Smooth muscle cell (in vitro differentiated cells): ENCODE results near the gene COX14. TPM values are rescaled to one million over a fixed set of nuclear protein-coding genes. Genes with fewer than 3 reads are reported as not detected.
A peak's percentile ranks its signal among the peaks of the same experiment; 100 is the strongest.
"Not testable (repeated sequence)": the region's sequence is repeated elsewhere in the genome, so short reads cannot be mapped to it uniquely, and the experiment has no call there.

ENCODE experiments used
- DNase-seq: peaks from one replicate; lab custom pipeline; 2025; ENCODE audit not compliant: unreplicated experiment; lab: John Stamatoyannopoulos, UW
- H2AFZ ChIP-seq: fragments of 200-600 bp; sonication (generic); 2 replicates; pipeline ENCODE4 v1.6.0; 2016; ENCODE audit warnings: antibody characterized with exemption, low read depth, mild to moderate bottlenecking
- H3F3A ChIP-seq: fragments of 200-600 bp; sonication (generic); 2 replicates; pipeline ENCODE4 v1.6.0; 2017; ENCODE audit warnings: antibody characterized with exemption, low read depth
- H3K27ac ChIP-seq: fragments of 200-600 bp; sonication (generic); 2 replicates; pipeline ENCODE4 v1.5.1; 2016; ENCODE audit warnings: low read depth, mild to moderate bottlenecking
- H3K27me3 ChIP-seq: fragments of 200-600 bp; sonication (generic); 2 replicates; pipeline ENCODE4 v1.6.1; 2016; ENCODE audit warnings: low read depth, mild to moderate bottlenecking
- H3K36me3 ChIP-seq: fragments of 200-600 bp; sonication (generic); 2 replicates; pipeline ENCODE4 v1.5.1; 2016; ENCODE audit warnings: low read depth
- H3K4me1 ChIP-seq: fragments of 200-600 bp; sonication (generic); 2 replicates; pipeline ENCODE4 v1.5.1; 2016; ENCODE audit warnings: low read depth
- H3K4me2 ChIP-seq: fragments of 200-600 bp; sonication (generic); 2 replicates; pipeline ENCODE4 v1.6.0; 2016; ENCODE audit warnings: mild to moderate bottlenecking
- H3K4me3 ChIP-seq: fragments of 200-600 bp; sonication (generic); 2 replicates; pipeline ENCODE4 v1.5.1; 2016; ENCODE audit warnings: mild to moderate bottlenecking
- H3K79me2 ChIP-seq: fragments of 200-600 bp; sonication (generic); 2 replicates; pipeline ENCODE4 v1.6.0; 2016; ENCODE audit warnings: low read depth, mild to moderate bottlenecking
- H3K9ac ChIP-seq: fragments of 200-600 bp; sonication (generic); 2 replicates; pipeline ENCODE4 v1.6.0; 2016; ENCODE audit warnings: low read depth
- H3K9me3 ChIP-seq: fragments of 200-600 bp; sonication (generic); replicated peaks from 2 replicates; pipeline ENCODE4 v1.5.1; 2016; ENCODE audit warnings: low read depth
- H4K20me1 ChIP-seq: fragments of 200-600 bp; sonication (generic); 2 replicates; pipeline ENCODE4 v1.6.0; 2016; ENCODE audit warnings: low read depth
- WGBS: methylation state at CpG from one replicate; pipeline ENCODE4 v1.1.7; 2016; ENCODE audit warnings: low lambda C conversion rate; 5-methylcytosine and 5-hydroxymethylcytosine counted together
- polyA plus RNA-seq: library from polyadenylated mRNA; unstranded; fragments of >200 nt; fragmentation: Nextera tagmentation; extraction: Ambion mirVana; gene quantifications from 2 replicates; pipeline ENCODE4 v1.2.1, GENCODE V29; 2016
- total RNA-seq: library from RNA; depleted of rRNA; stranded (reverse); fragments of >200 nt; gene quantifications from 2 replicates; pipeline ENCODE4 v1.2.3, GENCODE V29; 2014
- TF ChIP-seq, protein P1 (sequence below): fragments of 200-600 bp; sonication (generic); IDR thresholded peaks from 2 replicates; pipeline ENCODE4 v1.5.1; 2017; ENCODE audit warnings: borderline replicate concordance, mild to moderate bottlenecking, antibody characterized with exemption; ENCODE audit not compliant: insufficient read depth, poor library complexity, severe bottlenecking

COX14 gene
- total and polyA plus RNA-seq, 2 experiments from 2014 or later: 18.6 to 67.9 TPM

DNA sequence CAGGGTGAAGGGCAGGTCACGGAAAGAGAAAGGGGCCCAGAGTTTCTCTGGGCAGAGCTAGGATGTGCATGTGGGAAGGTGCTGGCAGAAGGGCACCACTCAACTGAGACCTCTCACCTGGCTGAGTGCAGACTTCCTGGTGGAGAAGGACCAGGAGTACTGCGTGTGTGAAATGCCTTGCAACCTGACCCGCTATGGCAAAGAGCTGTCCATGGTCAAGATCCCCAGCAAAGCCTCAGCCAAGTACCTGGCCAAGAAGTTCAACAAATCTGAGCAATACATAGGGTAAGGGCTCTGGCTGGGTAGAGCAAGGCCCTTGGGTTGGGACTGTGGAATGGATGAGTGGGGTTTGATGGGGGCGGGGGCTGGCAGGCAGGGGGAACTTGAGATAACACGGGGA, 32.3 kb upstream of the COX14 start:
- 69% methylated on average over 3 of the region's 5 CpGs for WGBS
- Histone ChIP-seq H3F3A (peaks cover 5% of the 10 kb centered on the region), H3K27ac (no peak overlapping the region), H2AFZ (no peak overlapping the region), H3K36me3 (no peaks in the 10 kb centered on the region), H4K20me1 (no peaks in the 10 kb centered on the region), H3K9ac (no peak overlapping the region), H3K79me2 (peaks cover 5% of the 10 kb centered on the region), H3K4me2 (no peak overlapping the region), H3K27me3 (no peaks in the 10 kb centered on the region), H3K4me3 (no peak overlapping the region), H3K4me1 (no peaks in the 10 kb centered on the region), H3K9me3 (no peaks in the 10 kb centered on the region)
- no peak for DNase-seq
- TF ChIP-seq, protein P1, sequence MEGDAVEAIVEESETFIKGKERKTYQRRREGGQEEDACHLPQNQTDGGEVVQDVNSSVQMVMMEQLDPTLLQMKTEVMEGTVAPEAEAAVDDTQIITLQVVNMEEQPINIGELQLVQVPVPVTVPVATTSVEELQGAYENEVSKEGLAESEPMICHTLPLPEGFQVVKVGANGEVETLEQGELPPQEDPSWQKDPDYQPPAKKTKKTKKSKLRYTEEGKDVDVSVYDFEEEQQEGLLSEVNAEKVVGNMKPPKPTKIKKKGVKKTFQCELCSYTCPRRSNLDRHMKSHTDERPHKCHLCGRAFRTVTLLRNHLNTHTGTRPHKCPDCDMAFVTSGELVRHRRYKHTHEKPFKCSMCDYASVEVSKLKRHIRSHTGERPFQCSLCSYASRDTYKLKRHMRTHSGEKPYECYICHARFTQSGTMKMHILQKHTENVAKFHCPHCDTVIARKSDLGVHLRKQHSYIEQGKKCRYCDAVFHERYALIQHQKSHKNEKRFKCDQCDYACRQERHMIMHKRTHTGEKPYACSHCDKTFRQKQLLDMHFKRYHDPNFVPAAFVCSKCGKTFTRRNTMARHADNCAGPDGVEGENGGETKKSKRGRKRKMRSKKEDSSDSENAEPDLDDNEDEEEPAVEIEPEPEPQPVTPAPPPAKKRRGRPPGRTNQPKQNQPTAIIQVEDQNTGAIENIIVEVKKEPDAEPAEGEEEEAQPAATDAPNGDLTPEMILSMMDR: no peak

DNA sequence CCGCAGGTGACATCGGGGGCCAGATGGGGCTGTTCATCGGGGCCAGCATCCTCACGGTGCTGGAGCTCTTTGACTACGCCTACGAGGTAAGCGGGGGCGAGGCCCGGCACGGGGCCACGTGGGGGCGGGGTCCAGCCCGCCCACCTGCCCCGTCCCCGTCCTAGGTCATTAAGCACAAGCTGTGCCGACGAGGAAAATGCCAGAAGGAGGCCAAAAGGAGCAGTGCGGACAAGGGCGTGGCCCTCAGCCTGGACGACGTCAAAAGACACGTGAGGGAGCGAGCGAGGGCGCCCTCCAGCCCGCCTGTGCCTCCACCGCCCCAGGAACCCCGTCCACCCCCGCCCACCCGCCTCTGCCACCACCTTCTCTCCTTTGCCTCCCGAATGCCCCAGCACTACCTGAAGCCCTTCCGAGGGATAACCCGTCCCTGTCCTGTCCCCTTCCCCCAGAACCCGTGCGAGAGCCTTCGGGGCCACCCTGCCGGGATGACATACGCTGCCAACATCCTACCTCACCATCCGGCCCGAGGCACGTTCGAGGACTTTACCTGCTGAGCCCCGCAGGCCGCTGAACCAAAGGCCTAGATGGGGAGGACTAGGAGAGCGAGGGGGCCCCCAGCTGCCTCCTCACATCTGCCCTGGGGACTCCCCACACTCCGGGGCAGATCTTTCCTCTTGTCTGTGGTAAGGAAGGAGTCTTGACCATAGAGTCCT, 30.8 kb upstream of the COX14 start:
- Histone ChIP-seq H3K9me3 (no peaks in the 10 kb centered on the region), H4K20me1 (peaks cover 6% of the 10 kb centered on the region), H3K4me2 (no peak overlapping the region), H3K27ac (no peak overlapping the region), H3K36me3 (no peaks in the 10 kb centered on the region), H3K9ac (no peak overlapping the region), H3K79me2 (peaks cover 5% of the 10 kb centered on the region), H3K4me3 (no peak overlapping the region), H3F3A (peaks cover 6% of the 10 kb centered on the region), H3K27me3 (no peaks in the 10 kb centered on the region), H2AFZ (no peak overlapping the region), H3K4me1 (no peaks in the 10 kb centered on the region)
- no peak for DNase-seq
- TF ChIP-seq, protein P1: no peak
- 59% methylated on average over 35 of the region's 46 CpGs for WGBS

DNA sequence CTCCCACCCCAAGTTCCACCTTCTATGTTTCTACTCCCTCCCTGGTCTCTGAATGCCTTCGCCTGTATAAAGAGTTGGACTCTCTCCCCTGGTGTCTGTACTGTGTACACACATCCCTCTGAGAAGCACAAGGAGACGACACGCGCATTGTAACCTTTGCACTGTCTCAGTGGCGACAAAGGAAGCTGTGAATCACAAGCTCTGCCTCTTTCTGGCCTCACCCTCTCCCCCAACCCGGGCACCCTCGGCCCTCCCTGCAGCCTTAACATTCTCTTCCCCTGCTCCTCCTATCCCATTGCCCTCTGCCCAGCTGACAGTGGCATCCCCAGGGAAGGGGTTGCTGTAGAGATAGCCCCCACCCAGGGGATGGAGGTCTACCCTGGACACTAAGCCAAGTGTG, 29.4 kb upstream of the COX14 start:
- Histone ChIP-seq H3K4me1 (no peaks in the 10 kb centered on the region), H3K4me3 (no peak overlapping the region), H3K9me3 (no peaks in the 10 kb centered on the region), H4K20me1 (peaks cover 7% of the 10 kb centered on the region), H3K27ac (no peak overlapping the region), H3K36me3 (no peaks in the 10 kb centered on the region), H3K9ac (no peak overlapping the region), H3K4me2 (no peak overlapping the region), H2AFZ (no peak overlapping the region), H3F3A (peaks cover 8% of the 10 kb centered on the region), H3K79me2 (peaks cover 5% of the 10 kb centered on the region), H3K27me3 (no peaks in the 10 kb centered on the region)
- 89% methylated on average over 7 of the region's 7 CpGs for WGBS
- DNase-seq: no peak
- TF ChIP-seq, protein P1: no peak

DNA sequence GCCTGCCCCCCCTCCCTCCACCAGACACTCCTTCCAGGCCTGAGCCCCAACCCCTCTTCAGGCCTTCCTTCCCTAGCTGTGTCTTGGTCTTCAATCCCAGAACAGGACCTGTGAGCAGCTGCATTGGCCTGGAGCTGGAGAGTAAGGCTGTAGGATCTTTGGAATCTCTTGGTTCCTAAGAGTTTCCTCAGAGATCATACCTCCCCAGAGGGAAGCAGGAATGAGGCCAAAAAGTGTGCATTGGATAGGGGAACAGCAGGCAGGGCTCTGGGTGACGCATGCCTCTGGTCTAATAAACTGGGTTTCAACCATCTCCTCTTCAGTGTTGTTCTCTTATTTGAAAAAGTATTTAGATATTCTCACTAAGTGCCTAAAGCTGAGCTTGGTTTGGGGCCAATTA, 28.7 kb upstream of the COX14 start:
- Histone ChIP-seq H3K36me3 (no peaks in the 10 kb centered on the region), H3K27ac (no peak overlapping the region), H3K4me1 (no peaks in the 10 kb centered on the region), H3K27me3 (no peaks in the 10 kb centered on the region), H3K79me2 (peaks cover 5% of the 10 kb centered on the region), H3K4me2 (no peak overlapping the region), H3K9me3 (no peaks in the 10 kb centered on the region), H3F3A (peaks cover 13% of the 10 kb centered on the region), H3K9ac (no peak overlapping the region), H4K20me1 (peaks cover 14% of the 10 kb centered on the region), H3K4me3 (no peak overlapping the region), H2AFZ (no peak overlapping the region)
- TF ChIP-seq, protein P1: no peak
- WGBS: 100% methylated on average over 1 of the region's 1 CpG
- DNase-seq: no peak

DNA sequence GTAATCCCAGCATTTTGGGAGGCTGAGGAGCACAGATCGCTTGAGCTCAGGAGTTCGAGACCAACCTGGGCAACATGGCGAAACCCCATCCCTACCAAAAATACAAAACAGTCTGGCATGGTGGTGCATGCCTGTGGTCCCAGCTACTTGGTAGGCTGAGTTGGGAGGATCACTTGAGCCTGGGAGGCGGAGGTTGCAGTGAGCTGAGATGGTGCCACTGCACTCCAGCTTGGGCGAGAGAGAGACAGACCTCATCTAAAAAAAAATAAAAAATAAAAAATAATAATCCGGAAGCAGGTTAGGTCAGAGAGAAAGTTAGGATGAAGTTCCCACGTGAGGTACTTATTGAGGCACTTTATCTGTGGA, 27.6 kb upstream of the COX14 start:
- WGBS: 70% methylated on average over 7 of the region's 7 CpGs

More for the DNA sequence above, 27.6 kb upstream of the COX14 start:
- not testable (repeated sequence) for H3K9me3 ChIP-seq, DNase-seq, H3K36me3 ChIP-seq, H3K4me1 ChIP-seq, H3K27me3 ChIP-seq, H3K79me2 ChIP-seq
- Histone ChIP-seq H3K4me2 (peak overlapping the region; percentile 97), H4K20me1 (peaks cover 23% of the 10 kb centered on the region), H3K27ac (peak overlapping the region; percentile 77), H2AFZ (peak overlapping the region; percentile 91), H3K4me3 (peak overlapping the region; percentile 95), H3F3A (peaks cover 13% of the 10 kb centered on the region), H3K9ac (peak overlapping the region; percentile 90)
